Kidney tubule cell (primary cell): ENCODE data around the gene SH3RF3.
A peak's percentile ranks its signal among the peaks of the same experiment; 100 is the strongest.

Source experiments
- DNase-seq: peaks from one replicate; pipeline ENCODE4 v3.0.0-alpha.2; 2018; ENCODE audit warnings: low spot score

Gene SH3RF3

GRCh38 chr2:109243526-109244303 is 114.7 kb downstream of the SH3RF3 start:
- DNase-seq: no peak

GRCh38 chr2:109244304-109244582 is 115.2 kb downstream of the SH3RF3 start:
- DNase-seq: no peak

GRCh38 chr2:109244750-109245382 is 115.9 kb downstream of the SH3RF3 start:
- DNase-seq: no peak

GRCh38 chr2:109246176-109246575 is 117.2 kb downstream of the SH3RF3 start:
- DNase-seq: no peak

- no peak for DNase-seq
Observed at GRCh38 chr2:109246616-109247015, 117.6 kb downstream of the SH3RF3 start.

GRCh38 chr2:109247340-109247739 is 118.3 kb downstream of the SH3RF3 start:
- DNase-seq: peak; percentile 33

GRCh38 chr2:109247812-109248211 is 118.8 kb downstream of the SH3RF3 start:
- DNase-seq: no peak

- DNase-seq: no peak
Observed at GRCh38 chr2:109248590-109248989, 119.6 kb downstream of the SH3RF3 start.

- no peak for DNase-seq
Observed at GRCh38 chr2:109253217-109253616, 124.2 kb downstream of the SH3RF3 start.

GRCh38 chr2:109254174-109254904 is 125.3 kb downstream of the SH3RF3 start:
- DNase-seq: no peak

GRCh38 chr2:109255654-109256053 is 126.6 kb downstream of the SH3RF3 start:
- no peak for DNase-seq

- DNase-seq: no peak
Observed at GRCh38 chr2:109256111-109256510, 127.1 kb downstream of the SH3RF3 start.

GRCh38 chr2:109256921-109257320 is 127.9 kb downstream of the SH3RF3 start:
- no peak for DNase-seq

GRCh38 chr2:109257653-109258052 is 128.6 kb downstream of the SH3RF3 start:
- DNase-seq: no peak

- no peak for DNase-seq
Observed at GRCh38 chr2:109258376-109258775, 129.4 kb downstream of the SH3RF3 start.

- DNase-seq: no peak
Observed at GRCh38 chr2:109258905-109259540, 130.0 kb downstream of the SH3RF3 start.

- no peak for DNase-seq
Observed at GRCh38 chr2:109259671-109260070, 130.7 kb downstream of the SH3RF3 start.

GRCh38 chr2:109260116-109260855 is 131.3 kb downstream of the SH3RF3 start:
- no peak for DNase-seq

GRCh38 chr2:109260886-109261700 is 132.1 kb downstream of the SH3RF3 start:
- peak; percentile 12 for DNase-seq

GRCh38 chr2:109261906-109262631 is 133.1 kb downstream of the SH3RF3 start:
- DNase-seq: no peak
